B cell (primary cell): ENCODE measurements around the gene BTF3L4. TPM values are rescaled to one million over a fixed set of nuclear protein-coding genes. Genes with fewer than 3 reads are reported as not detected.
A peak's percentile ranks its signal among the peaks of the same experiment; 100 is the strongest.

ENCODE experiments used
- ATAC-seq: fragments of 200-7000 bp; cut with Tn5 transposase; one replicate; pipeline ENCODE4 v1.10.0; 2021; ENCODE audit warnings: low read depth, mild to moderate bottlenecking, moderate number of reproducible peaks, moderate library complexity
- CTCF ChIA-PET: fragments of 350-600 bp; sonication (Branson Sonifier 250); formaldehyde crosslinking; loops from one replicate; lab custom pipeline; 2021; ENCODE audit warnings: antibody characterized with exemption, inconsistent platforms; lab: Charles Lee
- POLR2A ChIA-PET: fragments of 350-600 bp; sonication (Branson Sonifier 250); formaldehyde crosslinking; loops from one replicate; lab custom pipeline; 2021; ENCODE audit warnings: antibody characterized with exemption; lab: Charles Lee
- DNase-seq: peaks from one replicate; pipeline ENCODE4 v3.0.0; 2013
- H2AFZ ChIP-seq: 2 replicates; pipeline ENCODE4 v1.6.1; 2012; ENCODE audit warnings: mild to moderate bottlenecking, low read depth, low read length; ENCODE audit not compliant: insufficient read depth, poor library complexity, severe bottlenecking
- H3K27ac ChIP-seq, 2 donors: 1 replicate in 1 of 2; 2 replicates in 1 of 2; pipeline ENCODE4 v1.5.1; 2012 to 2013; ENCODE audit warnings: low read length in 2 of 2, mild to moderate bottlenecking in 2 of 2, moderate library complexity in 1 of 2
- H3K27me3 ChIP-seq, 4 experiments: fragments of 200-600 bp in 1 of 4; sonication (generic) in 1 of 4; replicated peaks in 1 of 4; 1 replicate in 2 of 4; 2 replicates in 2 of 4; pipeline versions ENCODE4 v1.6.1 to v1.7.0; 2013 to 2016; ENCODE audit warnings: low read length in 3 of 4, mild to moderate bottlenecking in 2 of 4, mixed read lengths in 1 of 4, moderate library complexity in 1 of 4; ENCODE audit not compliant: insufficient read depth in 4 of 4, control insufficient read depth in 3 of 4; ENCODE audit errors: control extremely low read depth in 1 of 4
- H3K36me3 ChIP-seq, 2 experiments: replicated peaks in 1 of 2; 1 replicate in 1 of 2; 2 replicates in 1 of 2; pipeline versions ENCODE4 v1.6.1 to v1.7.1; 2013; ENCODE audit warnings: low read length in 1 of 2; ENCODE audit not compliant: insufficient read depth in 2 of 2, control insufficient read depth in 1 of 2; ENCODE audit errors: control extremely low read depth in 1 of 2, extremely low read depth in 1 of 2
- H3K4me1 ChIP-seq, 2 donors: fragments of 200-600 bp in 1 of 2; sonication (generic) in 1 of 2; 1 replicate in 1 of 2; 2 replicates in 1 of 2; pipeline versions ENCODE4 v1.5.1 to v1.6.1; 2013 to 2017; ENCODE audit warnings: low read length in 2 of 2; ENCODE audit not compliant: control insufficient read depth in 2 of 2, insufficient read depth in 2 of 2
- H3K4me2 ChIP-seq: replicated peaks from 2 replicates; pipeline ENCODE3; 2012; ENCODE audit warnings: mild to moderate bottlenecking, low read depth, low read length; ENCODE audit not compliant: poor library complexity, severe bottlenecking
- H3K4me3 ChIP-seq, 5 experiments: fragments of 200-600 bp in 1 of 5; sonication (generic) in 1 of 5; 1 replicate in 3 of 5; 2 replicates in 2 of 5; pipeline versions ENCODE4 v1.5.1 to v1.7.0; 2011 to 2016; ENCODE audit warnings: low read length in 4 of 5, mild to moderate bottlenecking in 4 of 5, low read depth in 2 of 5, control low read depth in 1 of 5, moderate library complexity in 1 of 5; ENCODE audit not compliant: insufficient read depth in 1 of 5; ENCODE audit errors: control extremely low read depth in 1 of 5, extremely low read depth in 1 of 5
- H3K79me2 ChIP-seq: fragments of 200-600 bp; sonication (generic); one replicate; pipeline ENCODE4 v1.6.0; 2016; ENCODE audit warnings: low read length; ENCODE audit not compliant: control insufficient read depth, insufficient read depth
- H3K9ac ChIP-seq: fragments of 200-600 bp; sonication (generic); 2 replicates; pipeline ENCODE4 v1.6.1; 2017; ENCODE audit warnings: mild to moderate bottlenecking, low read length, moderate library complexity
- H3K9me3 ChIP-seq, 3 donors: one replicate each; pipeline versions ENCODE4 v1.6.1 to v1.7.1; 2013; ENCODE audit warnings: low read length in 2 of 3; ENCODE audit not compliant: control insufficient read depth in 2 of 3, insufficient read depth in 1 of 3; ENCODE audit errors: control extremely low read depth in 1 of 3
- H4K20me1 ChIP-seq: 2 replicates; pipeline ENCODE4 v1.6.0; 2012; ENCODE audit warnings: mild to moderate bottlenecking, low read length; ENCODE audit not compliant: insufficient read depth, control insufficient read depth, poor library complexity, severe bottlenecking
- H3K27ac Mint-ChIP-seq: one replicate; pipeline ENCODE4 v1.8.0; 2021; ENCODE audit warnings: mixed read lengths
- H3K27me3 Mint-ChIP-seq: one replicate; pipeline ENCODE4 v1.8.0; 2021; ENCODE audit warnings: mixed read lengths
- H3K4me1 Mint-ChIP-seq: one replicate; pipeline ENCODE4 v1.8.0; 2021; ENCODE audit warnings: mixed read lengths
- H3K4me3 Mint-ChIP-seq: one replicate; pipeline ENCODE4 v1.8.0; 2021; ENCODE audit warnings: mixed read lengths
- H3K9me3 Mint-ChIP-seq: one replicate; pipeline ENCODE4 v1.8.0; 2022; ENCODE audit warnings: mixed read lengths; ENCODE audit not compliant: insufficient read depth
- CTCF ChIP-seq: fragments of 200-600 bp; IDR thresholded peaks from one replicate; pipeline ENCODE4 v1.8.0; 2022; ENCODE audit warnings: antibody characterized with exemption, mild to moderate bottlenecking
- EZH2 ChIP-seq: IDR thresholded peaks from 2 replicates; pipeline ENCODE4 v1.6.1; 2012; ENCODE audit warnings: borderline replicate concordance, low read depth, mild to moderate bottlenecking, moderate library complexity, low read length; ENCODE audit not compliant: insufficient read depth, poor library complexity, severe bottlenecking
- WGBS: methylation state at CpG from one replicate; pipeline ENCODE4 v1.1.5; 2013; ENCODE audit warnings: missing lambda C conversion rate; ENCODE audit not compliant: insufficient coverage; 5-methylcytosine and 5-hydroxymethylcytosine counted together
- intact Hi-C: fragments of 100-400 bp; cut with micrococcal nuclease; formaldehyde crosslinking; loops from one replicate; pipeline ENCODE4 v1.10.0; 2022
- polyA plus RNA-seq: library from polyadenylated mRNA; depleted of rRNA; stranded (reverse); fragments of >200 nt; gene quantifications from 2 replicates; pipeline ENCODE4 v1.2.3, GENCODE V29; 2012
- total RNA-seq, 2 donors: library from RNA; stranded (reverse); fragments of 120-200 nt in 1 of 2; gene quantifications; 1 replicate in 1 of 2; 2 replicates in 1 of 2; pipeline versions ENCODE4 v1.2.3 to v1.2.4, GENCODE V29; 2013 to 2022

The BTF3L4 gene
- total and polyA plus RNA-seq, 2 donors (not counting 1 experiment from before 2014, with no cell fraction given) = 16.0 to 32.7 TPM

DNA sequence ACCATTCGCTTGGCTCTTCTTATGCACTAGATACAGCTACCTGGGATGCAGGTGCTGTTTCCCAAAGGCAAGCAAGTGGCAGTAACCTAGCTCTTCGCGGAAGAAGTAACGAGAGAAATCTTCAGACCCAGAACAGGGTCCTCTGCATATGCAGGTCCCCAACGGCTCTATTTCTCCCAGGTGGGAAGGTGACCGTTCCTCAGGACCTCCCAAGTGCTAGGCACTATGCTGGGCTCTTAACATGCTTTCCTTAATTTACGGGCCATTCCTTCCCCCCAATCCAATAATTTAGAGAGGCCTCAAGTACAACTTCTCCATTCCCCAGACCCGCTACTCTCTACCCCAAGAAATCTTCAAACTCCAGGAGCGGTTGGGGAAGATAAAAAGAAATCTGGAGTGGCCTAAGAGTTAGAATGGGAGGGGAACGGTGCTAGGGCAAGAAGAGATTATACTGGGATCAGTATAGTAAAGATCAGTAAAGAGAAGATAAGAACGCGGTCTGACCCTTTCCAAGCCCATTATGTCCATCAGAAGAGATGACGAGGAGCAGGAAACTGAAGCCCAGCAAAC, 1.5 kb upstream of the BTF3L4 start:
- Mint-ChIP-seq H3K27ac (peak overlapping the region; percentile 97), H3K4me1 (peaks cover 52% of the 10 kb centered on the region), H3K9me3 (no peaks in the 10 kb centered on the region), H3K27me3 (no peaks in the 10 kb centered on the region), H3K4me3 (peak overlapping the region; percentile 98)
- peak; percentile 24 for DNase-seq
- ChIA-PET CTCF (interaction anchor here (1.0 kb wide), 1 partner anchor 960 kb away, joined by 3 read pairs; no protein-coding TSS in a partner anchor), POLR2A (interaction anchor here (0.9 to 1.5 kb wide), 4 partner anchors 21 to 675 kb away, joined by 3 to 9 read pairs (median 4); partner anchors contain the start of genes KTI12 and ORC1)
- Histone ChIP-seq H3K9ac (peak overlapping the region; percentile 96), H3K4me1 (peaks cover 25 to 31% of the 10 kb centered on the region in 2 donors), H3K4me2 (peak overlapping the region; percentile 96), H3K9me3 (no peaks in the 10 kb centered on the region), H4K20me1 (peaks cover 11% of the 10 kb centered on the region), H3K27me3 (no peaks in the 10 kb centered on the region), H3K36me3 (peaks cover 0 to 11% of the 10 kb centered on the region in 2 experiments), H2AFZ (peak overlapping the region; percentile 88), H3K79me2 (peaks cover 58% of the 10 kb centered on the region), H3K27ac (peak overlapping the region; percentile 44 to 92), H3K4me3 (peak overlapping the region; percentile 73 to 99 (median 95))
- no peak for ATAC-seq
- intact Hi-C loops = loop anchor here (2.0 to 10.0 kb wide), 7 partner anchors 88 to 1142 kb away; partner anchors contain the start of genes CPT2, ECHDC2, OSBPL9 and SCP2
- TF ChIP-seq CTCF (no peak), EZH2 (no peak)
- WGBS = 1% methylated on average over 9 of the region's 13 CpGs
